Activated naive CD4-positive, alpha-beta T cell treated with anti-CD3 and anti-CD28 coated beads, Interleukin-2, amount 10 ng/mL, durations not matched to agents 7 days and 5 days (primary cell): ENCODE data around the gene TRMT2A.

Experiments
- CTCF ChIA-PET: fragments of 350-600 bp; sonication (Branson Sonifier 250); formaldehyde crosslinking; loops from one replicate; lab custom pipeline; 2021; ENCODE audit warnings: antibody characterized with exemption; lab: Charles Lee
- DNase-seq: peaks from one replicate; pipeline ENCODE4 v3.0.0-alpha.2; 2020
- H3K27ac Mint-ChIP-seq: one replicate; pipeline ENCODE4 v1.8.0; 2021; ENCODE audit warnings: mild to moderate bottlenecking, moderate library complexity, mixed read lengths
- H3K27me3 Mint-ChIP-seq: one replicate; pipeline ENCODE4 v1.8.0; 2021; ENCODE audit warnings: mild to moderate bottlenecking, mixed read lengths
- H3K36me3 Mint-ChIP-seq: one replicate; pipeline ENCODE4 v1.8.0; 2021; ENCODE audit warnings: mixed read lengths
- H3K4me1 Mint-ChIP-seq: one replicate; pipeline ENCODE4 v1.8.0; 2021; ENCODE audit warnings: mixed read lengths
- H3K4me3 Mint-ChIP-seq: one replicate; pipeline ENCODE4 v1.8.0; 2021; ENCODE audit warnings: mild to moderate bottlenecking, moderate library complexity, mixed read lengths
- H3K9me3 Mint-ChIP-seq: one replicate; pipeline ENCODE4 v1.8.0; 2021; ENCODE audit warnings: mixed read lengths

The TRMT2A gene

DNA sequence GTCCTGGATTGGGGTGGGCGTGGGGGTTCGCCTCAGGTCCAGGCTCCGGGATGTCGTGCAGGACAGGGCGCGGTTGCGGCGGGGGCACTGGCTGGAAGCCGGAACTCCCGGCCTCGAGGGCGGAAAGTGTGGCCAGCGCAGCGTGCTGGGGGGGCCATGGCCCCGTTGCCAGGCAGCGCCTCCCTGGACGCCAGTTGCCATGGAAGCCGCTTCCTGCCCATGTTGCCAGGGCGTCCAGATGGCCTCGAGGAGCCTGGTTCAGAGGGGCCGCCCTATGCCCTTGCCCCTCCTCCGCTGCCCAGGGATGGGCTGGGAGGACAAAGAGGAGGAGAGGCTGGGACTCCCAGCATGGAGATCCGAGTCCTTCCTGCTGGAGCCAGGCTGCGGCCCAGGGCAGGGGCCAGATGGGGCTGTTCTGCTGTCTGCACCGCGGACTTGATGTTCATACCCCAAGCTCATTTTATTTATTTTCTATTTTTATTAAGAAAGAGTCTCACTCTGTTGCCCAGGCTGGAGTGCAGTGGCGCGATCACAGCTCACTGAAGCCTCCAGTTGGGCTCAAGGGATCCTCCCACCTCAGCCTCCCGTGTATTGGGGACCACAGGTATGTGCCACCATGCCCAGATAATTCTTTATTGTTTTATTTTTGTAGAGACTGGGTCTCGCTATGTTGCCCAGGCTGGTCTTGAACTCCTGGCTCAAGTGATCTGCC, 38.5 kb upstream of the TRMT2A start:
- Mint-ChIP-seq H3K4me3 (no peak overlapping the region), H3K9me3 (no peaks in the 10 kb centered on the region), H3K27me3 (peaks cover 46% of the 10 kb centered on the region), H3K36me3 (no peaks in the 10 kb centered on the region), H3K27ac (no peak overlapping the region), H3K4me1 (peaks cover 5% of the 10 kb centered on the region)
- DNase-seq, result peak; percentile 66
- CTCF ChIA-PET, result interaction anchor here (2.8 kb wide), 1 partner anchor 129 kb away, joined by 18 read pairs; no protein-coding TSS in a partner anchor

DNA sequence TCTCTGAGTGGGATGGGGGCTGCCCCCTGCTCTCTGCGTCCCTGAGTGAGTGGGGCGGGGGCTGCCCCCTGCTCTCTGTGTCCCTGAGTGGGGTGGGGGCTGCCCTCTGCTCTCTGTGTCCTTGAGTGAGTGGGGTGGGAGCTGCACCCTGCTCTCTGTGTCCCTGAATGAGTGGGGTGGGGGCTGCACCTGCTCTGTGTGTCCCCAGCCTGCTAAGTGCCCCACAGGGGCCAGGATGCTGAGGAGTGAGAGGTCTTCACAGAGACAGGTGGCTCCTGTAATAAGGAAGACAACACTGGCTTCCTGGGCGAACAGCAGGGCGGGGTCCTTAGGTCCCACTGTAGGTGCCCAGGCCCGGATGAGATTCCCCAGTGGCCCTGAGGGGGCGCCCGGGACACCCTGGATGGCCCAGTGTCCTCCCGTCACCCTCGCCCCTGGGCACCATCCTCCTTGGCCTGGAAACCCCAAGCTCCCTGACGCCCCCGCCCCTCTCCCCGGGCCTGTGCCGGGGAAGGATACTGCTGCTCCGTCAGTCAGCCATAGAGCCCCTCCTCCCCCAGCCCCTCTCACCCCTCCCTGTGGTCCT, 37.7 kb upstream of the TRMT2A start:
- Mint-ChIP-seq H3K27ac (no peak overlapping the region), H3K27me3 (peaks cover 41% of the 10 kb centered on the region), H3K4me1 (peaks cover 5% of the 10 kb centered on the region), H3K9me3 (no peaks in the 10 kb centered on the region), H3K36me3 (no peaks in the 10 kb centered on the region), H3K4me3 (no peak overlapping the region)
- DNase-seq, result no peak
- CTCF ChIA-PET, result no interaction called here

DNA sequence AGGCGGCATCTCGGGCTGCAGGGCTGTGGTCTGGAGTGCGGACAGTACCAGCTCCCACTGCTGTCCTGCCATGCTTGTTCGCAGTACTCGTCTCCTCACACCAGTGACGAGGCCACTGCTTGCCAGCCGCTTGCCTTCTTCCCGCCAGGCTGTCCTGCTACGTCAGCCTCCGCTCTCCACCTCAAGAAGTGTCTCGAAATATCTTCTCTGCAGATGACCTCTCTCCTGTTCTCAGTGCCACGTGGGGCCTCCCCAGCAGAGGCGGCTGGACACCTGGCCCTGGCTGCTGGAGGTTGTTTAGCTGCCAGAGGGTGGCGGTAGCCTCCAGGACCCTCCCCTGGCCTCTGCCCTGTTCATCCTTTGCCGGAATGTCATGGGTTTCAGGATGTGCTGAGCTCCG, 36.9 kb upstream of the TRMT2A start:
- no peak for DNase-seq
- Mint-ChIP-seq H3K27ac (no peak overlapping the region), H3K4me1 (peaks cover 5% of the 10 kb centered on the region), H3K27me3 (peaks cover 35% of the 10 kb centered on the region), H3K9me3 (no peaks in the 10 kb centered on the region), H3K36me3 (no peaks in the 10 kb centered on the region), H3K4me3 (no peak overlapping the region)
- CTCF ChIA-PET, result no interaction called here

DNA sequence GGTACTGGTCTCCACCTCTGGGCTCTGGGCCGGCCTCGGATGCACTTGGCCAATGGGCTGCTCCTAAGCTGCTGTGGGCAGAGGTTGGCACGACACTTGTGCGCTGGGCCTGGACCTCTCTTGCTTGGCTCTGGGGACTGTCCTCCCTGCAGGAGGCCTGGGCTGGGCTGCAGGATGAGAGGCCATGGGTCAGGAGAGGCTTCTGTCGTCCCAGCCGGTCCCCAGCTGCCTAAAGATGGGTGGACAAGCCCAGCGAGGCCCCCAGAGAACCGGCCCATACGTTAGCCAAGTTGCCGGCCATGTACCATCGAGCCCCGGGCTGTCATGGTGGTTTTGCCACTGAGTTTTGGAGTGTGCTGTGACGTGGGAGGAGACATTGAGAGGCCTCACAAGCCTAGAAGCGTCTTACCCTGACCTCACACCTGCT, 35.5 kb upstream of the TRMT2A start:
- Mint-ChIP-seq H3K27ac (no peak overlapping the region), H3K9me3 (no peaks in the 10 kb centered on the region), H3K27me3 (peaks cover 26% of the 10 kb centered on the region), H3K4me1 (peaks cover 5% of the 10 kb centered on the region), H3K4me3 (no peak overlapping the region), H3K36me3 (no peaks in the 10 kb centered on the region)
- CTCF ChIA-PET, result no interaction called here
- no peak for DNase-seq

DNA sequence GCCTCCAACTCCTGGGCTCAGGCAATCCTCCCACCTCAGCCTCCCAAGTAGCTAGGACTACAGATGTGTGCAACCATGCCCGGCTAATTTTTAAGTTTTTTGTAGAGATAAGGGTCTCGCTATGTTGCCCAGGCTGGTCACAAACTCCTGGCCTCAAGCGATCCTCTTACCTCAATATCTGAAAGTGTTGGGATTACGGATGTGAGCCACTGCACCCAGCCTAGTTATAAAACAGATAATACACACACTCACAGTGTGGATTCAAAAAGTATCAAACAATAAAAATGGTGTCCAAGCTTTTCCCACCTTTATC, 34.2 kb upstream of the TRMT2A start:
- Mint-ChIP-seq H3K4me3 (no peak overlapping the region), H3K36me3 (no peaks in the 10 kb centered on the region), H3K4me1 (peaks cover 2% of the 10 kb centered on the region), H3K27ac (no peak overlapping the region), H3K27me3 (peaks cover 19% of the 10 kb centered on the region), H3K9me3 (no peaks in the 10 kb centered on the region)
- CTCF ChIA-PET, result no interaction called here
- DNase-seq, result no peak

DNA sequence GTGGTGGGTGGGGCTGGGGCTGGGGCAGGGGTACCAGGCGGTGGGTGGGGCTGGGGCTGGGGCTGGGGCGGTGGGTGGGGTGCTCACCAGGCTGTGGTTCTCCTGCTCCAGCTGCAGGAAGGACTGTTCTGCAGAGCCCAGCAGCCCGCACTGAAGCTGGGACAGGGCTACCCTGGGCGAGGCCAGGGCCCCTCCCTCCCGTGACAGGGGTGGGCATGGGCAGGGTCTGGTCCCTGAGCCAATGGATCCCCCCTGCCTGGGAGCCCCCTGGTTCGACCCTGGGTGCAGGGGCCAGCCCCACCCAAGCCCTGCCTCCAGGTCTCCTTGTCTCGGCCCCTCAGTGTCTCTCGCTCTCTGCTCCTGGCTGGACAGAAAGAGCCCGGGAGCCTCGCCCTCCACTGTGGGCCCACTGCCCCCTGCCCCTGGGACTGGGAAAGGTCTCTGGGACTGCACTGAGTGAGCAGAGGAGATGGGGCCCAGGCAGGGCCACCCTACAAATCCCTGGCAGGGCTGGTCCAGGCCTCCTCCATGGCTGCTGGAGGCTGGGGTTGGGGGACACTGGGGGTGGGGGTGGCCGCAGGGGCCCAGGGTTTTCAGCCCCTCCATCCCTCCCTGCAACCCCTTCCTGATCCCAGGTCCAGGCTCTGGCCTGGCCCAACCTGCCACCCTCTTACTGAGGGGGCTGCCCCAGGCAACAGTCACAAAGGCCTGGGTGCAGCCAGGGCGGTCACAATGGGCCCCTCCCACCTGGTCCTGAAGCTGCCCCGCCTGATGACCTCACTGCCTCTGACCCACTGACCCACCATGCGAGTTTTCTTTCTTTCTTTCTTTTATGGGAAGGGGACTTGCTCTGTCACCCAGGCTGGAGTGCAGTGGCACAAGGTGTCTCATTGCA, 33.6 kb upstream of the TRMT2A start, which contains the start of gene CCDC188:
Gene CCDC188, minus strand, starts transcription at position 675 of the 895 bp plus-strand sequence. Its CDS starts 69 bp downstream, at position 606.
- peaks cover 13% of the 10 kb centered on the region for H3K27me3 Mint-ChIP-seq
- H3K27ac Mint-ChIP-seq, result no peak within 1 kb of the TSS
- no peak within 1 kb of the TSS for H3K4me3 Mint-ChIP-seq
- no peaks in the 10 kb centered on the region for H3K36me3 Mint-ChIP-seq
- CTCF ChIA-PET, result no interaction called here
- H3K4me1 Mint-ChIP-seq, result peaks cover 2% of the 10 kb centered on the region
- DNase-seq, result no peak
- no peaks in the 10 kb centered on the region for H3K9me3 Mint-ChIP-seq

DNA sequence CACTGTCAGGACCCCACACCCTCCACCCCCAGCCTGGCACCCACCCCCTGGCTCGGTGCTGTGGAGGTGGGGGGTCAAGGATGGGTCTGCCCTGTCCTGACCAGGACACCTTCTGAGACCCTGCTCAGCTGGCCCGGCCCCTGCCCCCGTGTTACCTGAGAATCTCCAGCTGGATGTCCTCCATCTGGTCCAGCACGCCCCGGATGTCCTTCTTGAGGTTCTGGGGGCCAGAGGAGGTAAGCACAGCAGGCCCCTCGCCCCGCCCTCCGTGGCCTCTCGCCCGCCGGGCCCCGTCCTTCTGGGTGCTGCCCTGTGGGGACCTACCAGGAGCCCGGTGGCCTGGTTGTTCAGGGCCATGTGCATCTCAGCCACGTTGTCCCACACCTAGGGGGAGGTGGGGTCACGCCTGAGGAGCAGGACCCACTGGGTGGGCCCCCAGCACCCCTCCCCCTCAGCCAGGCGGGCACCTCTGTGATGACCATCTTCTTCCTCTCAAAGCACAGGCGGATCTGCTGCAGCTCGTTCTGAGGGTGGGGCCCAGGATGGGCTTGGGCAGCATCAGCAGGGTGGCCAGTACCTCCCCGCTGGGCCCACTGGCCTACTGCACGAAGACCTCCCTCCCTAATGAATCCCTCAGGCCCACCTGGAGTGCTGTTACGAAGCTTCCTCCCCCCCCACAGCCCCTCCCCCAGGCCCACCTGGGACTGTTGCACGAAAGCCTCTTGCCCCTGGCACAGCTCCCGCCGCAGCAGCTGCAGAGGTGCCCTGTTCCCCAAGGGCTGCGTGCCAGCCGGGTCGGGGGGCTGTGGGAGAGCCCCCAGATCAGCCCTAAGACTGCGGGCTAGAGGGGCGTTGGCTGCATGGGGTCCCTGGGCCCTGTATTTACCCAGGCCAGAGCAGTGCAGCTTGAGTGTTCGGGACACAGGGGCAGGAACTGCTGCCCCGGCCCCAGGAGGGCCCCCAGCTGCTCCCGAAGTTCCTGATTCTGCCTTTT, 32.5 kb upstream of the TRMT2A start:
- Mint-ChIP-seq H3K27ac (no peak overlapping the region), H3K4me1 (peaks cover under 1% of the 10 kb centered on the region), H3K9me3 (no peaks in the 10 kb centered on the region), H3K36me3 (no peaks in the 10 kb centered on the region), H3K27me3 (peaks cover 10% of the 10 kb centered on the region), H3K4me3 (no peak overlapping the region)
- DNase-seq, result no peak
- CTCF ChIA-PET, result no interaction called here

DNA sequence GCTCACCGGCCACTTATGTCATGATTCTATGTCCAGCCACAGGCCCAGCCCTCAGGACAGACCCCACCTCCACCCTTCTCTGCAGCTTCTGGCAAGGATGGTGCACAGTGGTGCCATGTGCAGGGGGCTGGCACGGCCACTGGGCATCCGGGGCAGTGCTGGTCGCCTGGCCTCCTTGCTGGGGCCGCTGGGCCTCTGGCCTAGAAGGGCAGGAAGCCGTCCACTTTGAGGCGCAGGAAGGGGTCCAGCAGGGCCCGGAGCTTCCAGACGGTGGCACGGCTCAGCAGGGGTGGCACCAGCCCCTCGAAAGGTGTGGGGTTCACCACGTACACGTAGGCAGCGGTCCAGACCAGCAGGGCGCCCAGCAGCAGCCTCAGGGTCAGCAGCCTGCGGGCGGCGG, 31.4 kb upstream of the TRMT2A start:
- Mint-ChIP-seq H3K27me3 (peaks cover 10% of the 10 kb centered on the region), H3K27ac (no peak overlapping the region), H3K36me3 (no peaks in the 10 kb centered on the region), H3K4me3 (no peak overlapping the region), H3K4me1 (no peaks in the 10 kb centered on the region), H3K9me3 (no peaks in the 10 kb centered on the region)
- no peak for DNase-seq
- CTCF ChIA-PET, result no interaction called here

DNA sequence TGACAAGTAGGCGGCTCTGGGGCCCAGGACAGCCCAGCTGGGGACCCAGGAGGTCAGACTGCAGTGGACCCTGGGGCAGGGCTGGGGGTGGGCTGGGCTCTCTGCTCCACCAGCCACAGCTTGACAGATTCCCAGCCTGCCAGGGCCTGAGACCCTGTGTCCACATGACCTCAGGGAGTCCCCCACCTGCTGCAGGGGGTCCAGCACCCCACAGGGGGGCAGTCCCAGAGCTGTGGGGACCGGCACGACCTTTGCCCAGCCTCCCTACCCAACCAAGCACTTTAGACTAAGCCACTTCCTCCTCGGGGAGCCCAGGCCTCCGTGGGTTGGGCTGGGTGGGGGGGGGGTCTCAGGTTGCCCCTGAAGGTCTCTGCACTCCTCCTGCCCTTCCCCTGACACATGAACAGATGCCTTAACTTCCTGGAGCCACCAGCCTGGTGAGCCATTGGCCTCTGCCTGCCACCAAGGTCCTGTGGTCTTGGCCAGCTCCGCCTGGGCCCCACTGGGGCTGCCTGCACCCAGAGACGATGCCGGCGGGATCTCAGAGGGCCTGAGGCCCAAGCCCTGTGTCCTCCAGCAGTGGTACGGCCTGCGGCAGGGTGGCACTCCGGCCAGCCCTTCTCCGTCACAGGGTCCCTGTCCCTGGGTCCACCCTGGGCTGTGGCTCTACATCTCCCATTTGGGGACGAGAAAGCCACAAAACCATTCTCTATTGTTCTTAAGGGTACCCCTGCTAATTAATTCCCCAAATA, 30.4 kb upstream of the TRMT2A start:
- CTCF ChIA-PET, result no interaction called here
- no peaks in the 10 kb centered on the region for H3K36me3 Mint-ChIP-seq

DNA sequence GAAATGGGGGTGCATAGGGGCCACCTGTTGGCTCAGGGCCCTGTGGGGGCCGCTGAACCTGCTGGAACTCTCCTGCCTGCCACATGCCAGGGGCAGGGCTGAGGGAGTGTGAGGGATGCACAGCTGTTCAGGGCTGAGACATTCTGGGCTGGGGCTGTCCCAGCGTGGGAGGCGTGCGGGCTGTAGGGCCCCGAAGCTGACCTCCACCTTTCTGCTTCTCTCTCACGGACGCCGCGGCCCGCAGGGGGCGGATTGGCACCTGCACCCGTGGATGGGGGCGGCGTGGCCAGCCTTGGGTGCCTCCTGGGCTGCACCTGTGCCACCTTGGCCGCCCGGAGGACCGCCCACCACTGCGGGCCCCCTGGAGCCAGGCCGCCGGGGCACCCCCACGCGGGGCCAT, 29.8 kb upstream of the TRMT2A start:
- H3K4me3 Mint-ChIP-seq, result no peak overlapping the region
- H3K27me3 Mint-ChIP-seq, result no peaks in the 10 kb centered on the region
- CTCF ChIA-PET, result no interaction called here
- H3K4me1 Mint-ChIP-seq, result no peaks in the 10 kb centered on the region
- DNase-seq, result no peak
- no peaks in the 10 kb centered on the region for H3K9me3 Mint-ChIP-seq
- no peak overlapping the region for H3K27ac Mint-ChIP-seq
- no peaks in the 10 kb centered on the region for H3K36me3 Mint-ChIP-seq

More for the DNA sequence above, 30.4 kb upstream of the TRMT2A start:
- no peaks in the 10 kb centered on the region for H3K4me1 Mint-ChIP-seq
- no peak overlapping the region for H3K27ac Mint-ChIP-seq
- no peak for DNase-seq
- H3K9me3 Mint-ChIP-seq, result no peaks in the 10 kb centered on the region
- no peak overlapping the region for H3K4me3 Mint-ChIP-seq
- H3K27me3 Mint-ChIP-seq, result peaks cover 2% of the 10 kb centered on the region

DNA sequence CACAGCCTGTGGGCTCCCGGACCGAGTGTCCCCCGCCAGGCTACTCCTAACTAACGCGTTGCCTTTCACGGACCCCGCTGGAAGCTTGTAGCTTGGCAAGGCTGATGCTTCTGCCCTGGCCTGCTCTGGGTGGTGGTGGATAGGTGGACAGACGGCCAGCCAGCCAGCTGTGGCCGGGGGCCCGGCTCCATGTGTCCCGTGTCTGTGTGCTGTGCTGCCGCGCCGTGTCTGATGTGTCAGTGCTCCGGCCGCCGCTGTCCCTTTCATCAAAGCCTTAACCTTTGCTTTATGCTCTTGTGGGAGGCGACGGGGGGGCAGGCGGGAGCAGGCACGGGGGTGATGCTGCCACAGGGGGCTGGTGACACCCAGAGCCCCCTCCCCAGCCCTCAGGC, 28.8 kb upstream of the TRMT2A start:
- Mint-ChIP-seq H3K27me3 (no peaks in the 10 kb centered on the region), H3K36me3 (no peaks in the 10 kb centered on the region), H3K4me1 (no peaks in the 10 kb centered on the region), H3K4me3 (no peak overlapping the region), H3K27ac (no peak overlapping the region), H3K9me3 (no peaks in the 10 kb centered on the region)
- CTCF ChIA-PET, result no interaction called here
- DNase-seq, result no peak

DNA sequence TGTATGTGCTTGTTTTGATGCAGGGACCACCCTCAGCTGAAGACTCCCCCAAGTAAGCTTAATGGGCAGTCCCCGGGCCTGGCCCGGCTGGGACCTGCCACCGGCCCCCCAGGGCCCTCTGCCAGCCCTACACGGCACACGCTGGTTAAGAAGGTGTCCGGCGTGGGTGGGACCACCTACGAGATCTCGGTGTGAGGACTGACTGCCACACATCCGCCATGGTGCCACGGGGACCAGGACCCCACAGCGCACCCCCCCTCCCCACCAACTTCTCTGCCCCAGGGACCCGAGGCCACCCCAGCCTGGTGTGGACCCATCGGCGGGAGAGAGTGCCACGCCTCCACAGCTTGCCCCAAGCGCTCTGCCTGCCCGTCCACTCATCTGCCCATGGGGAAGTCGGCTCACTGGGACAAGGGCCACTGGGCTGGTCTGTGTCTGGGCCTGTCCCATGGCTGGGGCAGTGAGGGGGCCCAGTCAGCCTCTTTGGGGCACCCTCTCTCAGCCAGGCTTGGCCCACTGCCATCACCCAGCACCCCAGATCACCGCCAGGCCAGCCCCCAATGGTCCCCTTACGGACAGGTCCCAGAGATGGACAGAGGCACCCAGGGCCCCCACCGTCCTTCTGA, 28.3 kb upstream of the TRMT2A start:
- H3K9me3 Mint-ChIP-seq, result no peaks in the 10 kb centered on the region
- no peaks in the 10 kb centered on the region for H3K27me3 Mint-ChIP-seq
- no peaks in the 10 kb centered on the region for H3K4me1 Mint-ChIP-seq
- CTCF ChIA-PET, result interaction anchor here (1.4 kb wide), 1 partner anchor 12 kb away, joined by 3 read pairs; no protein-coding TSS in a partner anchor
- no peak for DNase-seq
- H3K36me3 Mint-ChIP-seq, result no peaks in the 10 kb centered on the region
- no peak overlapping the region for H3K27ac Mint-ChIP-seq
- H3K4me3 Mint-ChIP-seq, result no peak overlapping the region
